Kidney tubule cell (primary cell): ENCODE results near the gene PRKRIP1.
"Not testable (repeated sequence)": the region's sequence is repeated elsewhere in the genome, so short reads cannot be mapped to it uniquely, and the experiment has no call there.

Source experiments
- DNase-seq: peaks from one replicate; pipeline ENCODE4 v3.0.0-alpha.2; 2018; ENCODE audit warnings: low spot score

PRKRIP1 gene

GRCh38 chr7:102395873-102396709 is at the start of gene PRKRIP1:
TSS of gene PRKRIP1 (plus strand) at chr7:102396363. CDS start at chr7:102396412, 49 bp downstream.
- DNase-seq, result peak; percentile 96

- DNase-seq, result not testable (repeated sequence)
Observed at GRCh38 chr7:102346983-102347382, 49.2 kb upstream of the PRKRIP1 start.

DNA sequence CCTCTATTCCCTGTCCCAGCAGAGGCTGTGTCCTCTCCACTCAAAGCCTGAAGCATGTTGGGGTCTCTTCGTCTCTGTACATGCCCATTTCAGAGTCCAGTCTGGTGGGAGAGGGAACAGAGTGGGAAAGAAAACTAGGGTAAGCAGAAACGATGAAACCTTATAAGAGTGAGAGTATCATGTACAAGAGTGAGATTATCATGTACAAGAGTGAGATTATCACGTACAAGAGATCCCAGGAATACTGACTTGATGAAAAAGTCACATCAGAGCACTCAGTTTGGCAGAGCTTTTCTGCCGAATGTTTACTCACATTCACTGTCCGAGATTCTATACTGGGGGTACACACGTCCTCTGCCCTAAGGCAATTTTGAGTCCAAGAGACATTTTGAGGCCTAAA is 39.8 kb upstream of the PRKRIP1 start, which contains the start of gene SPDYE6:
Gene SPDYE6 (minus strand): TSS at position 101 of the 400 bp plus-strand sequence. CDS start 421 bp downstream, outside the sequence.
- not testable (repeated sequence) for DNase-seq

DNA sequence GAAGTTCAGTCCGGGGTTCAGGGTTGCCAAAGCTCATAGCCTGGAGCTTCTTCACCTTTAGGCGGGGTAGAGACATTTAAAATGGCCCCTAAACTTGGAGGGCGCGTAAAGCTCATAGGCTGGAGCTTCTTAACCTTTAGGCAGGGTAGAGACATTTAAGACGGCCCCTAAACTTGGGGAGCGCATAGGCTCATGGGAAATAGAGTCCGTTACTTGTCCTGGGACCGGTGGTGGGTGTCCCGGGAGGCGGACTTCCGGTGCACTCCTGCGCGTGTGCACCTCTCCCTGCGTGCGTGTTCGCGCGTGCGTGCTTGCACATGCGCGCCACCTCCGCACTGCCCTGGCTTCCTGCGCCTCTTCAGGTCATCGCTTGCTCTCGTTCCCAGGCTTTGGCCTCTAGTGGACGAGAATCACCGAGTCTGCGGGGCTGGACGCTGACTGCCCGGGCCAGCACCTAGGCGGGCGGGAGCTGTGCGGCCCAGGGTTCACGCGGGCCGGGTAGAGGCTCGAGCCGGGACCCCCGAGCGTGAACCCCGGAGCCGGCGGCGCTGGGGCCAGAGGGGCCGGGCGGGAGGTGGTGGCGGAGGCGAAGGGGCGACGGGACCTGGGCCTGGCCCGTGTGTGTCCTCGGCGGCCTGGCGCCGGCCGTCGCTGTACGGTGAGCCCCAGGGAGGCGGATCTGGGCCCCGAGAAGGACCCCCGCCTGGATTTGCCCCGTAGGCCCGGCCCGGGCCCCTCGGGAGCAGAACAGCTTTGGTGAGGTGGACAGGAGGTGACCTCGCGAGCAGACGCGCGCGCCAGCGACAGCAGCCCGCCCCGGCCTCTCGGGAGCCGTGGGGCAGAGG is 32.4 kb upstream of the PRKRIP1 start:
- DNase-seq, result peak; percentile 100

- DNase-seq, result not testable (repeated sequence)
Observed at GRCh38 chr7:102364394-102364886, 31.7 kb upstream of the PRKRIP1 start.

GRCh38 chr7:102365390-102365789 is 30.8 kb upstream of the PRKRIP1 start:
- peak; percentile 61 for DNase-seq

- not testable (repeated sequence) for DNase-seq
Observed at GRCh38 chr7:102370038-102370437, 26.1 kb upstream of the PRKRIP1 start.

GRCh38 chr7:102372796-102373195 is 23.4 kb upstream of the PRKRIP1 start:
- DNase-seq, result not testable (repeated sequence)

DNA sequence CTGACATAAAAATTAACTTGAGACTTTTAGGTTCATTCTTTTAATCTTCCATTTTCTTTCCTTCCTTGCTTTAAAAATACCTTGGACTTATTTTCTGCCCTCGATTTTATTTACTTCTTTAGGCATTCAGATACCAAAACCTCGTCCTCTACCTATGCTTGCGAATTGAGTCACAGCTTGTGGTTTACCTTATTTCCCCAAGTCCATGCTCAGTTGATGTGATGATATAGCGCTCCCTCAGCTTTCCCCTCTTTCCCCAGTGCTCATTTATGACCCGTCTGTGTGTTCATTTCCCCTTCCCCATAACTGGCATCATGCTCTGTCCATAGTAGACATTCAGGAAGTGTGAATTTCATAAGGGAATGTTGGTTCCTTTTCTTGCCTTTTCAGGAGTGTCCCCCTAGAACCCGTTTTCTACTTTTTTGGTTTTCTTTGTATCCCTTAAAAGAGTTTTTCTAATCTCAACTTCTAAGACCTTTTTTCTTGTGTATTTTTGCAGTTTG is 19.1 kb upstream of the PRKRIP1 start:
- DNase-seq, result no peak

GRCh38 chr7:102380837-102381236 is 15.3 kb upstream of the PRKRIP1 start:
- not testable (repeated sequence) for DNase-seq

- DNase-seq, result not testable (repeated sequence)
Observed at GRCh38 chr7:102381696-102382425, 14.3 kb upstream of the PRKRIP1 start.

DNA sequence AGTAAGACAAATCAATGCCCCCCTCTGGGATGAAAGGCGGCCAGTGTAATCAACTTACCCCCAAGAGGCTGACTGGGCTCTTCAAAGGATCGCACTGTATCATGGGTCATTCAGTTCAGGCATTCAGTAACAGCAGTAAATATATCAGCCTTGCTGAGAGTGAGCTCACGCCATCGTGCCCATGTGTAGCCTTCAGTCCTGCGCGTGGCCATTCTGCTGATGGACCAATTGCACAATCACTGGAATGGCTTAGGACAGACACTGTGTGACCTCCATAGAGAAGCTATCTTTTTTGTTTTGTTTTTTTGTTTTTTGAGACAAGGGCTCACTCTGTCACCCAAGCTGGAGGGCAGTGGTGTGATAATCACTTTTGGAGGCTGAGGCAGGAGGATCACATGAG is 9.1 kb upstream of the PRKRIP1 start:
- DNase-seq, result no peak

GRCh38 chr7:102389810-102390209 is 6.4 kb upstream of the PRKRIP1 start:
- DNase-seq, result no peak

- DNase-seq, result peak; percentile 82
Observed at GRCh38 chr7:102390697-102391484, 5.3 kb upstream of the PRKRIP1 start.

DNA sequence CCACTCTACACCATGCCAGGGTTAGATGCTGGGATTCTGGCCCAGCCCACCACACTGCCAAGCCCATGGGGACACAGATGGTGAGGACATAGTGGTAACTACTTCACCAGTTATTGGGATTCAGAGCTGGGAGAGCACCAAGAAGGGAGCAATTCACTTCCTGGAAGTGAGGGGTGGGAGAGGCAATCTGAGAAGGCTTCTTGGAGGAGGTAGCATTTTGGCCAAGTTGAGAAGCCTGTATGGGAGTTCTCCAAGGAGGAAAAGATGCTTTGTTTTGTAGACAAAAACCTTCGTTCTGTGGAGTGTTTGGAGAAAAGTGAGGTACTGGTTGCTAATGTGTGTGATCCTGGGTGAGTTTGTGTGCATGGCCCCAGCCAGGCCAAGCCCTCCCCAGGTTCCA is 3.8 kb upstream of the PRKRIP1 start:
- DNase-seq, result no peak

GRCh38 chr7:102393467-102393866 is 2.7 kb upstream of the PRKRIP1 start:
- peak; percentile 31 for DNase-seq

DNA sequence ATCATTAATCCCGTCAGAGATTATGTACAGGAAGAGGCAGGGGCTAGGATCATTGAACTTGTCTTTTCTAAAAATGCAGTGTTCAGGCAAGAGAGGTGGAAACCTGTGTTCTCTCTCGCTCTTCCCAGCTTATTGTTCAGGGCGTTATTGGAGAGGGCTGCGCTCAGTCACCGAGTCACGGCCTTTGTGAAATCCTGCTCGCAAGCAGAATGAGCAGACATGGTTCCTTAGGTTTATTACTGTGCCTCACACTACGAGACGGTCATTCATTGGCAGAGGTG is 631 bp upstream of the PRKRIP1 start:
- DNase-seq, result no peak

DNA sequence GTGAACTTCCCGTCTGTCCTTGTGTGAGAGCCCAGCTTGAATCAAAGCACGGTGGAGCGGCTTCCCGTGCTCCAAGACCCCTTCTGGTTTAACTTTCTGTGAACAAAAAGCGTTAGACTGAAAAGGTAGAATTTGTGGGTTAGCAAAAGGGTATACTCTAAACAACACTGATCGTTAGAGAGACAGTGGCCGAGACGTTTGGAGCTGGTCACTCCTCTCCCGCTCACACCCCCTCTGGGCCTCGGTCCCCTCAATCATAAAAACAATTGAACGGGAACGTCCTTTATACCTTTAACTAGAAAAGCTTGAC is 502 bp downstream of the PRKRIP1 start:
- no peak for DNase-seq

DNA sequence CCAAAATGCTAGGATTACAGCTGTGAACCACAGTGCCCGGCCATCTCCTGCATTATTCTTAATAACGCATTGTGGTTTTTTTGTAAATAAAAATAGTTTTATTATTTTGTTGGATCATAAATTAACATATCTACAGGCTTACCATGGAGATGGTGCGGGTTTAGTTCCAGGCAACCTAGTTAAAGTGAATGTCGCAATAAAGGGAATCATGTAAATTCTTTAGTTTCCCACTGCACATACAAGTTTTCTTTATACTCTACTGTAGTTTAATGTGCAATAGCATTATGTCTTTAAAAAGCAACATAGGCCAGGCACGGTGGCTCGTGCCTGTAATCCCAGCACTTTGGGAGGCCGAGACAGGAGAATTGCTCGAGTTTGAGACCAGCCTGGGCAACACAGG is 2.4 kb downstream of the PRKRIP1 start:
- DNase-seq, result no peak

GRCh38 chr7:102400360-102400759 is 4.2 kb downstream of the PRKRIP1 start:
- no peak for DNase-seq

- DNase-seq, result no peak
Observed at GRCh38 chr7:102403563-102403962, 7.4 kb downstream of the PRKRIP1 start.
